Small intestine (tissue), 16 donors: ENCODE results near the gene SNAPIN. TPM values are rescaled to one million over a fixed set of nuclear protein-coding genes. Genes with fewer than 3 reads are reported as not detected.

Experiments
- DNase-seq, 2 donors: peaks; one replicate each; pipeline versions ENCODE4 v3.0.0 to v3.0.0-alpha.2; 2013
- FAIRE-seq: peaks from 2 replicates; lab custom pipeline; 2012; peaks lifted over from hg19 to GRCh38; lab: Jason Lieb, UNC
- H3K27ac ChIP-seq, 3 donors: one replicate each; pipeline ENCODE4 v1.5.1; 2013; ENCODE audit warnings: low read length in 2 of 3, mild to moderate bottlenecking in 2 of 3, control low read depth in 1 of 3, inconsistent platforms in 1 of 3, low read depth in 1 of 3, moderate library complexity in 1 of 3
- H3K27me3 ChIP-seq, 3 donors: one replicate each; pipeline ENCODE4 v1.6.1; 2013; ENCODE audit warnings: low read length in 3 of 3, inconsistent platforms in 1 of 3; ENCODE audit not compliant: control insufficient read depth in 3 of 3, insufficient read depth in 3 of 3
- H3K36me3 ChIP-seq, 3 donors: one replicate each; pipeline ENCODE4 v1.6.1; 2013; ENCODE audit warnings: low read length in 3 of 3, inconsistent platforms in 1 of 3, low read depth in 1 of 3, mild to moderate bottlenecking in 1 of 3, moderate library complexity in 1 of 3; ENCODE audit not compliant: control insufficient read depth in 3 of 3, insufficient read depth in 2 of 3
- H3K4me1 ChIP-seq, 3 donors: one replicate each; pipeline ENCODE4 v1.6.1; 2013; ENCODE audit warnings: low read length in 2 of 3, inconsistent platforms in 1 of 3, low read depth in 1 of 3, mild to moderate bottlenecking in 1 of 3, moderate library complexity in 1 of 3; ENCODE audit not compliant: control insufficient read depth in 3 of 3, insufficient read depth in 2 of 3
- H3K4me3 ChIP-seq, 3 donors: one replicate each; pipeline ENCODE4 v1.5.1; 2013; ENCODE audit warnings: low read length in 3 of 3, control low read depth in 1 of 3, inconsistent platforms in 1 of 3, low read depth in 1 of 3, mild to moderate bottlenecking in 1 of 3, moderate library complexity in 1 of 3
- H3K9me3 ChIP-seq, 2 donors: one replicate each; pipeline ENCODE4 v1.6.1; 2013; ENCODE audit warnings: low read depth in 1 of 2, low read length in 1 of 2; ENCODE audit not compliant: control insufficient read depth in 2 of 2, insufficient read depth in 1 of 2
- WGBS, 3 donors: extraction: QIAGEN DNeasy Blood & Tissue Kit; methylation state at CpG; one replicate each; pipeline ENCODE4 v1.1.7; 2013; 5-methylcytosine and 5-hydroxymethylcytosine counted together
- long read RNA-seq, 10 donors: transcript quantifications; one replicate each; lab custom pipeline, GENCODE V29; 2026
- polyA plus RNA-seq, 4 donors: library from polyadenylated mRNA; stranded (reverse) in 3 of 4; unstranded in 1 of 4; fragments of 200-250 nt in 3 of 4; fragments of 120-200 nt in 1 of 4; gene quantifications; one replicate each; pipeline versions ENCODE4 v1.2.1 to v1.2.3, GENCODE V29; 2013
- donor health status: healthy with polysubstance abuse.
- donor health status: control.
- donor health status: control.
- donor health status: Bipolar disorder and iron deficiency.
- donor health status: healthy.

Gene SNAPIN
- polyA plus RNA-seq, result 10 to 100 TPM; 23.9 to 29.2 (median 26.5) TPM
- long read RNA-seq, donor 1, result 0 reads
- long read RNA-seq, donor 2, transcript SNAPIN-201 (4 exons, 1,030 nt), result major isoform, 8 of 11 reads
- long read RNA-seq, donor 2, partial matches to known transcripts, result 0 of 11 reads
- long read RNA-seq, donor 2, other reads (novel, unspliced or antisense), result 0 of 11 reads
- long read RNA-seq, donor 3, transcript SNAPIN-201 (4 exons, 1,030 nt), result major isoform, 9 of 151 reads
- long read RNA-seq, donor 3, partial matches to known transcripts, result 112 of 151 reads
- long read RNA-seq, donor 3, other reads (novel, unspliced or antisense), result 28 of 151 reads
- long read RNA-seq, donor 4, result 0 reads
- long read RNA-seq, donor 5, partial matches to known transcripts, result 0 of 4 reads
- long read RNA-seq, donor 5, other reads (novel, unspliced or antisense), result 0 of 4 reads
- long read RNA-seq, donor 6, transcript SNAPIN-201 (4 exons, 1,030 nt), result major isoform, 8 of 170 reads
- long read RNA-seq, donor 6, partial matches to known transcripts, result 125 of 170 reads
- long read RNA-seq, donor 6, other reads (novel, unspliced or antisense), result 33 of 170 reads
- long read RNA-seq, donor 7, result 0 reads
- long read RNA-seq, donor 8, partial matches to known transcripts, result 0 of 2 reads
- long read RNA-seq, donor 8, other reads (novel, unspliced or antisense), result 0 of 2 reads
- long read RNA-seq, donor 9, partial matches to known transcripts, result 0 of 3 reads
- long read RNA-seq, donor 9, other reads (novel, unspliced or antisense), result 0 of 3 reads
- long read RNA-seq, donor 10, transcript SNAPIN-204 (2 exons, 1,205 nt), result minor isoform, 5 of 42 reads
- long read RNA-seq, donor 10, transcript SNAPIN-201 (4 exons, 1,030 nt), result major isoform, 23 of 42 reads
- long read RNA-seq, donor 10, transcript SNAPIN-202 (3 exons, 922 nt), result minor isoform, 7 of 42 reads
- long read RNA-seq, donor 10, partial matches to known transcripts, result 5 of 42 reads
- long read RNA-seq, donor 10, other reads (novel, unspliced or antisense), result 0 of 42 reads

- 2 to 3% (median 2%) methylated on average over 50 to 53 of the region's 53 CpGs for WGBS, 3 donors
- no peaks in the 10 kb centered on the region for H3K9me3 ChIP-seq
- DNase-seq, result peak; percentile 92 to 96
- peaks cover 0 to 6% (median 0%) of the 10 kb centered on the region in 3 donors for H3K4me1 ChIP-seq
- H3K27me3 ChIP-seq, result no peaks in the 10 kb centered on the region
- peak within 1 kb of the TSS; percentile 74 to 93 (median 90) for H3K27ac ChIP-seq
- peak within 1 kb of the TSS; percentile 71 to 85 (median 74) for H3K4me3 ChIP-seq
- peaks cover 8 to 25% (median 10%) of the 10 kb centered on the region in 3 donors for H3K36me3 ChIP-seq
- no peak for FAIRE-seq
These were observed at the start of gene SNAPIN for GRCh38 chr1:153658400-153659174. Gene SNAPIN (plus strand): TSS chr1:153658703. CDS start chr1:153658744, 41 bp downstream.

- Histone ChIP-seq H3K4me1 (peaks cover 2 to 45% (median 3%) of the 10 kb centered on the region in 3 donors), H3K27ac (peak overlapping the region; percentile 92 to 97 (median 97))
- 14 to 44% (median 38%) methylated on average over 19 of the region's 19 CpGs for WGBS, 3 donors
These were observed 49.5 kb upstream of the SNAPIN start for GRCh38 chr1:153608742-153609584.

DNA sequence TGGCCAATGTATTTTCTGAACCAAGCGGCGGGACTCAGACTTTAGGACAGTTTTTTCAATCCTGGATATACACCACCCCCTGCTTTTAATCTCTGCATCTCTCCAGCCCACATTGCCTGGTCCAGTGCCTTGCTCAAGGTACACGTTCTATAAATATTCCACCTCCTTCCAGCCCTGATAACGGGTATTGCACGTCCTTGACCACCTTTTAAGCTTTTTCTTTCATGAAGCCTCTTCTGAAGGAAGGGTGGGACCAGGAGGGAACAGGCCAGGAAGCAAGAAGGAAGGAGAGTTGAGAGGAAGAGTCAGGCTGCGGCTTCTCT lies 49.0 kb upstream of the SNAPIN start:
- WGBS, 3 donors, result 38 to 54% (median 54%) methylated on average over 6 of the region's 6 CpGs
- DNase-seq (no peak), FAIRE-seq (no peak)
- no peaks in the 10 kb centered on the region for H3K27me3 ChIP-seq
- peaks cover 2 to 51% (median 3%) of the 10 kb centered on the region in 3 donors for H3K4me1 ChIP-seq
- peaks cover 2 to 34% (median 6%) of the 10 kb centered on the region in 3 donors for H3K36me3 ChIP-seq
- H3K9me3 ChIP-seq, result no peaks in the 10 kb centered on the region
- peak overlapping the region in 1 of 3 donors; percentile 40 for H3K4me3 ChIP-seq
- H3K27ac ChIP-seq, result peak overlapping the region; percentile 92 to 97 (median 97)

More at GRCh38 chr1:153608742-153609584, 49.5 kb upstream of the SNAPIN start:
- FAIRE-seq, result no peak
- peak; percentile 93 to 98 for DNase-seq
- H3K36me3 ChIP-seq, result peaks cover 2 to 32% (median 6%) of the 10 kb centered on the region in 3 donors
- peak overlapping the region in 2 of 3 donors; percentile 38 to 40 for H3K4me3 ChIP-seq
- no peaks in the 10 kb centered on the region for H3K9me3 ChIP-seq
- H3K27me3 ChIP-seq, result no peaks in the 10 kb centered on the region

DNA sequence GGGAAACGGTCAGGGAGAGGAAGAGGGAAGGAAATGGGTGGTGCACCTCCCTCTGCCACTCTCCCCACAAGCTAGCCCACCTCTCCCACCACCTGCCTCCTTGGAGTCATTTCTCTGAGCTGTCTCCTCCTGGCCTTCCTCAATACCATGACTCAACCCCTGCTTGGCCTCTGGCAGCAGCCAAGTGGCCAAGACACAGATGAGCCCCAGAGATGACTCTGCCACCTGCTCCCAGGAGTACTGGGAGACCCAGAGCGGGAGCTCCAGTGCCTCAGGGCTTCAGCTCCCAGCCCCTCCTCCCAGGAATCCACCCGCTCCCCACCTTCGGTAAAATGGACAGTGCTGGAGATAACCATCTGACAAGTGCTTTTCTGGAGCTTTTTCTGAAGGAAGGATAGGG lies 48.2 kb upstream of the SNAPIN start:
- Histone ChIP-seq H3K27me3 (no peaks in the 10 kb centered on the region), H3K27ac (peak overlapping the region; percentile 92 to 97 (median 97)), H3K36me3 (peaks cover 2 to 39% (median 6%) of the 10 kb centered on the region in 3 donors), H3K4me3 (peak overlapping the region in 1 of 3 donors; percentile 48), H3K9me3 (no peaks in the 10 kb centered on the region), H3K4me1 (peaks cover 2 to 59% (median 3%) of the 10 kb centered on the region in 3 donors)
- DNase-seq (peak; percentile 47 to 60), FAIRE-seq (no peak)
- WGBS, 3 donors, result 42 to 64% (median 43%) methylated on average over 4 of the region's 4 CpGs

GRCh38 chr1:153610811-153611301 lies 47.6 kb upstream of the SNAPIN start:
- peak overlapping the region; percentile 92 to 97 (median 97) for H3K27ac ChIP-seq
- 39 to 63% (median 50%) methylated on average over 6 to 7 of the region's 7 CpGs for WGBS, 3 donors
- DNase-seq, result peak; percentile 24 to 30
- peaks cover 2 to 35% (median 6%) of the 10 kb centered on the region in 3 donors for H3K36me3 ChIP-seq
- no peaks in the 10 kb centered on the region for H3K27me3 ChIP-seq
- FAIRE-seq, result no peak
- no peaks in the 10 kb centered on the region for H3K9me3 ChIP-seq
- peaks cover 2 to 63% (median 3%) of the 10 kb centered on the region in 3 donors for H3K4me1 ChIP-seq
- H3K4me3 ChIP-seq, result peak overlapping the region in 2 of 3 donors; percentile 48 to 80

GRCh38 chr1:153611356-153611755 lies 47.1 kb upstream of the SNAPIN start:
- FAIRE-seq, result no peak
- 28 to 60% (median 40%) methylated on average over 1 of the region's 1 CpG for WGBS, 3 donors
- H3K27ac ChIP-seq, result peak overlapping the region; percentile 92 to 96 (median 92)
- no peaks in the 10 kb centered on the region for H3K9me3 ChIP-seq
- H3K4me3 ChIP-seq, result peak overlapping the region in 2 of 3 donors; percentile 48 to 80
- peak in 1 of 2 donors; percentile 33 for DNase-seq
- H3K4me1 ChIP-seq, result peaks cover 2 to 67% (median 3%) of the 10 kb centered on the region in 3 donors
- H3K36me3 ChIP-seq, result peaks cover 2 to 30% (median 6%) of the 10 kb centered on the region in 3 donors
- no peaks in the 10 kb centered on the region for H3K27me3 ChIP-seq
